HEK293 (cell line): ENCODE data around the gene CPEB4.

Source experiments
- PRDM4 ChIP-seq: fragments of 450-650 bp; formaldehyde crosslinking; IDR thresholded peaks from 2 replicates; pipeline ENCODE4 v1.5.1; 2017; ENCODE audit warnings: missing biosample characterization, missing genetic modification characterization
- TCF7L2 ChIP-seq: IDR thresholded peaks from 2 replicates; pipeline ENCODE4 v1.6.1; 2011; ENCODE audit warnings: low read depth, mild to moderate bottlenecking, inconsistent platforms, low read length, moderate library complexity, borderline replicate concordance
- ZEB2 ChIP-seq: fragments of 450-650 bp; formaldehyde crosslinking; IDR thresholded peaks from 2 replicates; pipeline ENCODE4 v1.5.1; 2016; ENCODE audit warnings: missing biosample characterization, missing genetic modification characterization
- TF ChIP-seq, protein P1 (sequence below): fragments of 450-650 bp; formaldehyde crosslinking; IDR thresholded peaks from 2 replicates; pipeline ENCODE4 v1.5.1; 2016; ENCODE audit warnings: missing biosample characterization, missing genetic modification characterization
- TF ChIP-seq, protein P2 (sequence below): fragments of 450-650 bp; formaldehyde crosslinking; IDR thresholded peaks from 2 replicates; pipeline ENCODE4 v1.5.1; 2016; ENCODE audit warnings: missing biosample characterization, missing genetic modification characterization

DNA sequence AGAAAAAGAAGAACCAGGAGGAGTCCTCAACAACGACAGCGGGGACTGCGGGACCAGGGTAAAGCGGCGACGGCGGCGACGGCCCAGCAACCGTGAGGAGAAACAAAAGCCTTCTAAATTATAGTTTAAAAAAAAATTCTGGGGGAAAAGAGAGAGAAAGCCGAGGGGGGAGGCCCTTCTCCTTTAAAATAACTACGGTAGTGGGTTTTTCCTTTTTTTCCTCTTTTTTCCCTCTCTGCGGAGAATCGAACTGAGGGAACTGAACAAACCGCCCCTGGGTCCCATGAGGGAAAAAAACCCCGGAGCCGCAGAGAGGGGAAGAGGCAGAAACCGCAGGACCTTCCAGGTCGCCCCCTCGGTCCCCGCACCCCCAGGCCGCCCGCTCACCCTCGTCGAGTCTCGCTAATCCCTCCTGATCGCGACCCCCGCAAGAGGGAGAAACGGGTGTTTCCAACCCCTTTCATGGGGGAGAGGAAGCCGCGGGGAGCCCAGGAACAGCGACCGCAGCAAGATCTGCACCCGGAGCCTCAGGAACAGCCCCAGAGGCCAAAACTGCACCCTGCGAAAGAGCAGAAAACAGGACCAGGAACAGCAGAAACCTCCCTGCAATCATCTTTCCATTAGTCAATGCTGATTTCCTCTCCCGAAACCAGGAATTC lies 453 bp downstream of the CPEB4 start:
- TF ChIP-seq, protein P1, sequence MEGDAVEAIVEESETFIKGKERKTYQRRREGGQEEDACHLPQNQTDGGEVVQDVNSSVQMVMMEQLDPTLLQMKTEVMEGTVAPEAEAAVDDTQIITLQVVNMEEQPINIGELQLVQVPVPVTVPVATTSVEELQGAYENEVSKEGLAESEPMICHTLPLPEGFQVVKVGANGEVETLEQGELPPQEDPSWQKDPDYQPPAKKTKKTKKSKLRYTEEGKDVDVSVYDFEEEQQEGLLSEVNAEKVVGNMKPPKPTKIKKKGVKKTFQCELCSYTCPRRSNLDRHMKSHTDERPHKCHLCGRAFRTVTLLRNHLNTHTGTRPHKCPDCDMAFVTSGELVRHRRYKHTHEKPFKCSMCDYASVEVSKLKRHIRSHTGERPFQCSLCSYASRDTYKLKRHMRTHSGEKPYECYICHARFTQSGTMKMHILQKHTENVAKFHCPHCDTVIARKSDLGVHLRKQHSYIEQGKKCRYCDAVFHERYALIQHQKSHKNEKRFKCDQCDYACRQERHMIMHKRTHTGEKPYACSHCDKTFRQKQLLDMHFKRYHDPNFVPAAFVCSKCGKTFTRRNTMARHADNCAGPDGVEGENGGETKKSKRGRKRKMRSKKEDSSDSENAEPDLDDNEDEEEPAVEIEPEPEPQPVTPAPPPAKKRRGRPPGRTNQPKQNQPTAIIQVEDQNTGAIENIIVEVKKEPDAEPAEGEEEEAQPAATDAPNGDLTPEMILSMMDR: no peak
- TF ChIP-seq, protein P2, sequence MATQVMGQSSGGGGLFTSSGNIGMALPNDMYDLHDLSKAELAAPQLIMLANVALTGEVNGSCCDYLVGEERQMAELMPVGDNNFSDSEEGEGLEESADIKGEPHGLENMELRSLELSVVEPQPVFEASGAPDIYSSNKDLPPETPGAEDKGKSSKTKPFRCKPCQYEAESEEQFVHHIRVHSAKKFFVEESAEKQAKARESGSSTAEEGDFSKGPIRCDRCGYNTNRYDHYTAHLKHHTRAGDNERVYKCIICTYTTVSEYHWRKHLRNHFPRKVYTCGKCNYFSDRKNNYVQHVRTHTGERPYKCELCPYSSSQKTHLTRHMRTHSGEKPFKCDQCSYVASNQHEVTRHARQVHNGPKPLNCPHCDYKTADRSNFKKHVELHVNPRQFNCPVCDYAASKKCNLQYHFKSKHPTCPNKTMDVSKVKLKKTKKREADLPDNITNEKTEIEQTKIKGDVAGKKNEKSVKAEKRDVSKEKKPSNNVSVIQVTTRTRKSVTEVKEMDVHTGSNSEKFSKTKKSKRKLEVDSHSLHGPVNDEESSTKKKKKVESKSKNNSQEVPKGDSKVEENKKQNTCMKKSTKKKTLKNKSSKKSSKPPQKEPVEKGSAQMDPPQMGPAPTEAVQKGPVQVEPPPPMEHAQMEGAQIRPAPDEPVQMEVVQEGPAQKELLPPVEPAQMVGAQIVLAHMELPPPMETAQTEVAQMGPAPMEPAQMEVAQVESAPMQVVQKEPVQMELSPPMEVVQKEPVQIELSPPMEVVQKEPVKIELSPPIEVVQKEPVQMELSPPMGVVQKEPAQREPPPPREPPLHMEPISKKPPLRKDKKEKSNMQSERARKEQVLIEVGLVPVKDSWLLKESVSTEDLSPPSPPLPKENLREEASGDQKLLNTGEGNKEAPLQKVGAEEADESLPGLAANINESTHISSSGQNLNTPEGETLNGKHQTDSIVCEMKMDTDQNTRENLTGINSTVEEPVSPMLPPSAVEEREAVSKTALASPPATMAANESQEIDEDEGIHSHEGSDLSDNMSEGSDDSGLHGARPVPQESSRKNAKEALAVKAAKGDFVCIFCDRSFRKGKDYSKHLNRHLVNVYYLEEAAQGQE (tag by site-specific recombination): peak; percentile 48
- TF ChIP-seq TCF7L2 (no peak), ZEB2 (tag by site-specific recombination) (no peak), PRDM4 (no peak)
